Endometrium (tissue), 2 donors: Measurements from ENCODE around the gene SLC8A3.

Experiments
- FAIRE-seq: peaks from 2 replicates; lab custom pipeline; 2012; peaks lifted over from hg19 to GRCh38; lab: Jason Lieb, UNC
- donor health status: control.
- donor health status: control.

Gene SLC8A3

GRCh38 chr14:70173569-70173968 is 15.2 kb downstream of the SLC8A3 start:
- no peak for FAIRE-seq

GRCh38 chr14:70171726-70172125 is 17.0 kb downstream of the SLC8A3 start:
- no peak for FAIRE-seq

GRCh38 chr14:70170976-70171375 is 17.8 kb downstream of the SLC8A3 start:
- FAIRE-seq = no peak

GRCh38 chr14:70168406-70168805 is 20.3 kb downstream of the SLC8A3 start:
- FAIRE-seq = no peak

- no peak for FAIRE-seq
Measured at GRCh38 chr14:70166530-70167203, 22.1 kb downstream of the SLC8A3 start.

- no peak for FAIRE-seq
Measured at GRCh38 chr14:70162358-70162757, 26.4 kb downstream of the SLC8A3 start.

- FAIRE-seq = no peak
Measured at GRCh38 chr14:70156592-70156991, 32.2 kb downstream of the SLC8A3 start.

GRCh38 chr14:70152704-70153103 is 36.0 kb downstream of the SLC8A3 start:
- no peak for FAIRE-seq

- FAIRE-seq = no peak
Measured at GRCh38 chr14:70152081-70152480, 36.7 kb downstream of the SLC8A3 start.

- FAIRE-seq = no peak
Measured at GRCh38 chr14:70149596-70150165, 39.1 kb downstream of the SLC8A3 start.

- FAIRE-seq = no peak
Measured at GRCh38 chr14:70148911-70149595, 39.7 kb downstream of the SLC8A3 start.

GRCh38 chr14:70148351-70148750 is 40.4 kb downstream of the SLC8A3 start:
- no peak for FAIRE-seq

- FAIRE-seq = no peak
Measured at GRCh38 chr14:70144046-70144445, 44.7 kb downstream of the SLC8A3 start.

- FAIRE-seq = no peak
Measured at GRCh38 chr14:70143306-70143705, 45.4 kb downstream of the SLC8A3 start.

- FAIRE-seq = no peak
Measured at GRCh38 chr14:70140614-70141013, 48.1 kb downstream of the SLC8A3 start.

GRCh38 chr14:70139384-70139783 is 49.4 kb downstream of the SLC8A3 start:
- no peak for FAIRE-seq

- no peak for FAIRE-seq
Measured at GRCh38 chr14:70137788-70138187, 51.0 kb downstream of the SLC8A3 start.

- no peak for FAIRE-seq
Measured at GRCh38 chr14:70133461-70133860, 55.3 kb downstream of the SLC8A3 start.

GRCh38 chr14:70130482-70130881 is 58.3 kb downstream of the SLC8A3 start:
- FAIRE-seq = no peak

- no peak for FAIRE-seq
Measured at GRCh38 chr14:70127186-70127585, 61.6 kb downstream of the SLC8A3 start.

GRCh38 chr14:70123796-70124195 is 65.0 kb downstream of the SLC8A3 start:
- no peak for FAIRE-seq

- FAIRE-seq = no peak
Measured at GRCh38 chr14:70121521-70121920, 67.2 kb downstream of the SLC8A3 start.

- FAIRE-seq = no peak
Measured at GRCh38 chr14:70118064-70118463, 70.7 kb downstream of the SLC8A3 start.

GRCh38 chr14:70116278-70116677 is 72.5 kb downstream of the SLC8A3 start:
- no peak for FAIRE-seq
